NCI-H2029 treated with DMSO at 0.1 percent for 48 hours (cell line): ENCODE data around the gene DHRS12.
"Not testable (repeated sequence)": the region's sequence is repeated elsewhere in the genome, so short reads cannot be mapped to it uniquely, and the experiment has no call there.

Source experiments
- DNase-seq: peaks from one replicate; lab custom pipeline; 2025; lab: John Stamatoyannopoulos, UW

Gene DHRS12

DNA sequence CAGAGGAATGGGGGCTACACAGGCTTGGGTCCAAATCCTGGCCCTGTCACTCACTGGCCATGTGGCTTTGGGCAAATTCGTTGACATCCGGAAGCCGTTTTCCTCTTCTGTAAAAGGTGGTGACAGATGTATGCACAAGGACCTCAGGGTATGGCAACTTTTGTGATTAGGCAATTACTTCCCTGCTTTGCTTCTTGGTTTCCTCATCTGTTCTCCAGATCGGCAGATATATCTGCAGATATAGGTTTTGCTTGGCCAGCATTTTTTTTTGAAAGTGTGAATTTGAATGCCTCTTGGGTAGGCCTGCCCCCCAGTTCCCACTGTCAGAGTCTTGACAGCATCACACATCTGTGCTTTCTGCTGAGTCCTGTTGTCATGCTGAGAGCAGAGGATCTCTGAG is 23.3 kb upstream of the DHRS12 start:
- DNase-seq = no peak

DNA sequence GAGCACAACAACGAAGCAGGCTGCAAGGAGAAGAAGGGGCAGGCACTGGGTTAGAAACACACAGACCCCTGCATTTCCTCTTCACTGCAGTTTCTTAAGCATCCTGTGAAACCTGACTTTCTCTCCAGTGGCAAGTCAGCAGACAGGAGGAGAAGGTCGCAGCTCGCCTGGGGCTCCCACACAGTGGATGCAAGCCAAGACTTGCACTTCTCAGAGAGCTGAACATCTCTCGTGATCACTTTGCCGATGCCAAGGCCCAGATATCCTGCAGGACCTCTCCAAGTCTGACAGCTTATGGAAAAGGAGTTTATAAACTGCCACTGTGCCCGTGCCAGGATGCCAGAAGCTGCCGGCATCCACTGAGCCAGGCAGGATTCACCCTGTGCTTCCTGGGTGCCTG is 22.6 kb upstream of the DHRS12 start:
- DNase-seq = no peak

DNA sequence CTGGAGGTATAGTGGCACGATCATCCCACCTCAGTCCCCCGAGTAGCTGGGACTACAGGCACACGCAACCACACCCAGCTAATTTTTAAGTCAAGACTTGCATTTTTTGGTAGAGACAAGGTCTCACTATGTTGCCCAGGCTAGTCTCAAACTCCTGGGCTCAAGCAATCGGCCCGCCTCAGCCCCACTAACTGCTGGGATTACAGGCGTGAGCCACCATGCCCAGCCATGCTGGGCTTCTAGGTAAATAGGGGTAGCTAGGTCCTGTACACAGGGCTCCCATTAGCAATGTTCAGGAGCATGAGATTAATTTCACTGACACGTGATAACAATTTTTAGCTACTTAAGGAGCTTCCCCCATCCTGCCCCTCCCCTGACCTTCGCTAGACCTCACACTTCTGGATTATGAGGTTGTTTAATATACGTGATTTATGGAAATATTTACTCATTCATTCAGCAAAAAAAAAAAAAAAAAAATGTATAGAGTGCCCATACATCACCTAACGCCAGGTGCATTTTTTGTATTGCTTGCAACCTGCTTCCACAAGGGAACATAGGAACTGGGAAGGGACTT is 21.8 kb upstream of the DHRS12 start:
- no peak for DNase-seq

DNA sequence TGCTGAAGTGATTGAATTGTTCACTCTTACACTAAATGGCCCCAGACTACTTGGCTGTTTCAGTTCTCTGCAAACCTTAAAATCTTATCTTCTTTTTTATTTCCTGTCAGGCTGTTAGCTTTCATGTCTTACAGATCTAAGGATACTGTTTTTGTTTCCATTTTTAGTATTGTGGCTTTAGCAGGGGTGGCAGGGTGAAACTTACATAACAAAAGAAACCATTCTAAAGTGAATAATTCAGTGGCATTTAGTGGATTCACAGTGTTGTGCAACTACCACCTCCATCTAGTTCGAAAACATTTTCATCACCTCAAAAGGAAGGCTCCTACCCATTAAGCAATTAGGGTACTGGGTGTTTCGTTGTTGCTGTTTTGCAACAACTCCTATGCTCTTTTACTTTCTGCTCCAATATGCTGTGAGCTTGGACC is 21.2 kb upstream of the DHRS12 start:
- no peak for DNase-seq

- not testable (repeated sequence) for DNase-seq
Measured at GRCh38 chr13:51824712-51825111, 20.7 kb upstream of the DHRS12 start.

- DNase-seq = no peak
Measured at GRCh38 chr13:51823863-51824262, 19.9 kb upstream of the DHRS12 start.

DNA sequence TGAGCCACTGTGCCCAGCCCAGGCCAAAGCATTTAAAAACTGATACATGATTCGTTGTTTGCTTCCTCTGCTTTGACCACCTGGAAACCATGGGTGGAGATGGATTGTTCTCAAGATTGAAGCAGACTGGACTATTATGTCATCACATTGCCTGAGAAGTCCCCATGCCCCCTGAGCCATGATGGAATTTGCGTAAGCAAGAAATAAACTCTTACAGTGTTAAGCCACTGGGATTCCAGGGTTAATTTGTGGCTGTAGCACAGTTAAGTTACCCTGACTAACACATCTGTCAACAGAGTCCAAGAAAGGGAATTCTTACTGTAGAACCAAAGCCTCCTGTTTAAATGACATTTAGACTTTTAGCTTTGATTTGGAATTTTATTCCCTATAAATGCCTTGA is 19.4 kb upstream of the DHRS12 start:
- no peak for DNase-seq

GRCh38 chr13:51822106-51822815 is 18.3 kb upstream of the DHRS12 start:
- DNase-seq = no peak

GRCh38 chr13:51821606-51822005 is 17.6 kb upstream of the DHRS12 start:
- no peak for DNase-seq

DNA sequence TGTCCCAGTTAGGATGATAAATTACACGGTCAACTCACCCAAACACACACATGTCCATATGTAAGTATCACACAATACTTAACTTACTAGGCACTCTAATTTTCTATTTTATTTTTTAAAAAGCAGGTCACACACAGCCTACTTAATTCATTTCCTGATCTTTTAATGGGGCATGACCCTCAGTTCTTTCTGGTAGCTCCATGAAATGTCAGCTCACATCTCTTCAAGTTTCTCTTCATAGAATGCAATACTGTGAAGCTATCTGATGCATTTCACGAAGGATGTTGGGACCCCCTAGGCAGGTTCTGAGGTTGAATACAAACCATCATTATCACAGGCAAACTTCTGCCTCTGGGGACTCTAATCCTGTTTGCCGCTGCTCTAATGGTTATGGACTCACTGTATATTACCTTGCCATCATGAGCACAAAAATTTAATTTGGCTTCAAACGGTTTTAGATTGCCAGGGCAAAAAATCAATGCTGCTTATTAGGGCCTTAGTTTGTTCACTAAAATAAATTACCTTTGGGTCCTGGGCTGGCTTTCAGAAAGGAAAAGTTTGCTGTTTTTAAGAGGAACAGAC is 16.1 kb upstream of the DHRS12 start:
- DNase-seq = no peak

- no peak for DNase-seq
Measured at GRCh38 chr13:51819544-51819943, 15.6 kb upstream of the DHRS12 start.

GRCh38 chr13:51818781-51819511 is 15.0 kb upstream of the DHRS12 start:
- no peak for DNase-seq

DNA sequence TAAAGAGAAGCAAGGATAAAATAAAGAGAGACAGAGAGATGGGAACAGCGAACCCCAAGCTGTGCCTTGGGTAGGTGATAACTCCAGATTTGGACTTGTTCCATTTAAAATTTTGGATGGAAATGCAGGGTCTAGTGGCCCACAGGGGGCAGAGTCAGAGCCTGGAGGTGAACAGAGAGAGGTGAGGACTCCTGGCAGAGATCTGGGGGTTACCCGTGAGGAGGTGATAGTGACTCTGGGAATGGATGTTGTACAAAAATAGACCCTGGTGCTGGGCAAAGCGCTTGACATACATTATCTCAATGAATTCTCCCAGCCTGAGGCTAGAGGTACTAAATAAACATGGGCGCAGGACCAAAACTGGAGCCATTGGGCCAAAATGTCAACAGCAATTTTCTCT is 14.3 kb upstream of the DHRS12 start:
- no peak for DNase-seq

DNA sequence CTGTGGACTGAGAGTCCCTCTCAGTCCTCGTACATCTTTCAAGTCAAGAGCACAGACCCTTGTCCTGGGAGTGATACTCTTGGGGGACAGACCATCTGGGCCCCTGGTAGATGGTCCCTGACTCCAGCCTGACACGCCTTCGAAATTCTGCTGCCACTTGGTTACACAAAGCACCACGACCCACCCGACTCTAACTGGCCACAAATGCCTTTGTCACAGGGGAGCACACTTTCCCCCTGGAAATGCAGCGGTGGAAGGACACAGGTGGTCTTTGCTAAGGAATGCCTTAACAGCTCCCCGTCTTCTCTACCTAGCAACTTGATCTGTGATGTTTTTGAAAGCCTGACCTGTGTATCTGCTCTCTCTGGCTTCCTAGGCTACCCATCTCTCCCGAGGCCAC is 13.8 kb upstream of the DHRS12 start:
- no peak for DNase-seq

DNA sequence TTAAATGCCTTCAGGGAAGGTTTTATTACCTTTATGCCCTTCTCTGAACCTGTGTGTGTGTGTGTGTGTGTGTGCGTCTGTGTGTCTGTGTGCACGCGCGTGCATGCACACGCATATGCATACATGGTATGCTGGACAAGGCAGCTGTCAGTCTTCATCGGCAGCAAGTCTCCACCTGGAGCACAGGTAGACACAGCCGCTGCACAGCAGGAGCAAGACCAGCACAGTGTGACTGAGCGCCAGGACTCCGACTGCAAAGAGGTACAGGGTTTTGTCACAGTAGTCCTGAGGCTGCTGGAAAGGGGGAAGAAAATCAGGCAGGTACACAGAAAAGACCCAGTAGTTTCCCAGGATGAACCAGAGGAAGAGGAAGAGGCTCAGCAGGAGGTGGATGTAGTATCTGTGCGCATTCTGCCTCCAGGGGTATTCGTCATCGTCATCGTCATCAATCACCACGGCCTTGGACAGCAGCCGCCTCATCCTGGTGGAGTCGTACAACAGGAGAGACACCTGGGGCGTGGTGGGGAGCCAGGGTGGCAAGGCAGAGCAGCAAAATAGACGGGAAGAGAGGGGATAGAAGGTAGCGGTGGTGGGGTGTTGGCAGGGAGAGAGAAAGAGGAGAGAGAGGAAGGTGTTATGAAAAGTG is 12.8 kb upstream of the DHRS12 start:
- DNase-seq = no peak

- DNase-seq = no peak
Measured at GRCh38 chr13:51815848-51816247, 11.9 kb upstream of the DHRS12 start.

DNA sequence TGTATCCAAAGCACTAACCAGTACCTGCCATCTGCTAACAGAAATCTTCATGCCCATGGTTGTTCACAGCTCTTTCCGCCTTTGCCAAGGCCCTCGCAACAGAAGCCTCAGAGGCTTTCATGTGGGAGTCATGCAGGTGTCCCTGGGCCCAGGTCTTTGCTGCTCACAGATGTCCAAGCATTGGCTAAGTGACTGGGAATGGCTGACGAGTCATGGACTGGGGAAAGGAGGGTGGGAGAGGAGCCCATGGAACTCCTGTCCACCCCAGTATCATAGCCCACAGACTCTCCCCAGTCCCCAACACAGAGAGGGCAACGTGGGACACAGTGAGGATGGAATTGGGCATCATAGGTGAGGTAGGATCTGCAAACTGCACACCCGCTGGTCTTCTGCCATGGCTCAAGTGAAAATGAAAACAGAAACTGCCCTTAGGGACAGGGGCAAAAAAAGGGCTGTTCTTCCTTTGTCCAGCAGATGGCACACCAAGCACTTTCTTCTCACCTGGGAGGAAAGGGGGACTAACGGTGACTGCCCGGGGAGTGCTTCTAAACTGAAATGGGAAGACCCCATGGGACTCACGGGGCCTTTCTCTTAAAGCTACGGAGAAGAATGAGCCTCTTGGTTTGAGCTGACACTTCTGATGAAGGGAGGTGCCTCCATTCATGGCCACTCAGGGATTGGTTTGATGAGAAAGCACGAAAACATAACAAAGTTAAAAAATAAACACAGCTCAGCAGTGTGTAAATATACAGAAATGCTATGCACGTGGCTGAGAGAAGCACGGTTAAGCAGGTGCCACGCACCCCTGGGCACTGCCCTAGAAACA is 11.1 kb upstream of the DHRS12 start:
- peak; percentile 2 for DNase-seq

DNA sequence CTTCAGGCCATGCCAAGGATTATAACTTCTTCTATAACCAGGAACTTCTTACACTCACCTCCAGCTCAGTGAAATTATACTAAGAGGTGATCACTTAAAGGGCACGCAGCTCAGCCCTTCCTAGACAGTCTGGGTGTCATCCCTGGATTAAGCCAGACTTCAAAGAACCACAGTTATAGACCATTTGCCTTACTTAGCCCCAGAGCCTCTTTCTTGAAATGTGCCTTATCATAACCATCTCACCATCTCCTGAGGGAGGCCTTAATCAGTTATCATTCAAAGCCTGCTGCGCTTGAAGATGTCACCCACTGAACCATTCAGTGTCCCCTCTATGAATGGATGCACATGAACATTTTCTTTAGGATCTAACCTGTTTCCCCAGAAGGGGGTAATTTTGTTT is 10.1 kb upstream of the DHRS12 start:
- DNase-seq = no peak

GRCh38 chr13:51811920-51812451 is 8.0 kb upstream of the DHRS12 start:
- DNase-seq = no peak

- DNase-seq = no peak
Measured at GRCh38 chr13:51811046-51811445, 7.1 kb upstream of the DHRS12 start.

DNA sequence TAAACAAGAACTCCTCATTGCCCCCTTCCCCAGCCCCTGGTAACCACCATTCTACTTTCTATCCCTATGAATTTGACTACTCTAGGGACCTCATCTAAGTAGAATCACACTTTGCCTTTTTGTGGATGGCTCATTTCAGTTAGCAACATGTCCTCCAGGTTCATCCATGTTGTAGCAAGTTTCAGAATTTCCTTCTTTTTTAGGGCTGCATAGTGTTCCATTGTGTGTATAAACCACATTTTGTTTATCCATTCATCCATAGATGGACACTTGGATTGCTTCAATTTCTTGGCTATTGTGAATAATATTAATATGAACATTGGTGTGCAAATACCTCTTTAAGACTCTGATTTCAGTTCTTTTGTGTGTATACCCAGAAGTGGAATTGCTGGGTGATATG is 4.8 kb upstream of the DHRS12 start:
- DNase-seq = no peak
